ENCODE measurements around the gene ATP6V0D1.

The ATP6V0D1 gene

DNA sequence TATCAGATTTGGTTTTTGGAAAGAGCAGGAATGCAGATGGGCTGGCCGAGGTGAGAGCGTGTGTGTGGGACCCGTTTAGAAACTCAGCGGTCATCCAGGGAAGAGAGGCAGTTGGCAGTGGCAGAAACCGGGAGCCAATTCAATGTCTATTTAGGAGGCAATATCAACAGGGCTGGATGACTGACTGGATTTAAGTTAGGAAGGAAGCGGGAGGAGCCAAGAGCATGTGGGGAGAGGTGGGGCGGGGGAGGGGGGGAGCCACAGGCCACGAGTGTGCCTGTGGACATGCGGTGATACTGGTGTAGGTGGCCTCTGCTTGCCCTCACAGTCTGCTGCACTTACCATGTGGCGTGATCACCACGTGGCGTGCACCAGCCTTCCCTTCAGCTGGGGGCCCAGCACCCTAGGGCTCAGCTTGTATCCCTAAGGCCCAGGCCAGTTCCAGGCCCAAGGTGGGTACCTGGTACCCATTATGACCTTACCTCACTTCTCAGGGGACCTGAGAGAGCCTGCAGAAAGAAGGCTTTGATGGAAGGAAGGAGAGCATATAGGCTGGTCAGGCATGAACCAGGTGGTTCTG lies 76.9 kb downstream of the ATP6V0D1 start:
- Histone ChIP-seq H3K27ac (ENCODE audit: extremely low read depth, low read depth, low read length) (no peak overlapping the region), H3K36me3 (ENCODE audit: control insufficient read depth in 2 of 2, insufficient read depth in 1 of 2, low read length in 2 of 2) (no peaks in the 10 kb centered on the region), H3K9me3 (ENCODE audit: control insufficient read depth, insufficient read depth, low read depth, low read length) (no peaks in the 10 kb centered on the region), H3K4me3 (ENCODE audit: low read depth, low read length) (no peak overlapping the region), H3K4me1 (ENCODE audit: control insufficient read depth, insufficient read depth, low read length) (no peaks in the 10 kb centered on the region)
- TF ChIP-seq HOXA7 (CRISPR knock-in tag; IDR thresholded peaks at IDR 0.05; ENCODE audit: borderline replicate concordance) (no peak), ZSCAN23 (tag by site-specific recombination; IDR thresholded peaks at IDR 0.05) (no peak)
- TF ChIP-seq, protein P1, sequence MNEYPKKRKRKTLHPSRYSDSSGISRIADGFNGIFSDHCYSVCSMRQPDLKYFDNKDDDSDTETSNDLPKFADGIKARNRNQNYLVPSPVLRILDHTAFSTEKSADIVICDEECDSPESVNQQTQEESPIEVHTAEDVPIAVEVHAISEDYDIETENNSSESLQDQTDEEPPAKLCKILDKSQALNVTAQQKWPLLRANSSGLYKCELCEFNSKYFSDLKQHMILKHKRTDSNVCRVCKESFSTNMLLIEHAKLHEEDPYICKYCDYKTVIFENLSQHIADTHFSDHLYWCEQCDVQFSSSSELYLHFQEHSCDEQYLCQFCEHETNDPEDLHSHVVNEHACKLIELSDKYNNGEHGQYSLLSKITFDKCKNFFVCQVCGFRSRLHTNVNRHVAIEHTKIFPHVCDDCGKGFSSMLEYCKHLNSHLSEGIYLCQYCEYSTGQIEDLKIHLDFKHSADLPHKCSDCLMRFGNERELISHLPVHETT (tag by site-specific recombination; IDR thresholded peaks at IDR 0.05) = no peak
- POLR2A ChIA-PET = no interaction called here
- CTCF ChIA-PET = interaction anchor here (1.0 to 1.4 kb wide), 3 partner anchors 10 to 24 kb away, joined by 3 to 4 read pairs (median 4); partner anchors contain the start of gene ZDHHC1

DNA sequence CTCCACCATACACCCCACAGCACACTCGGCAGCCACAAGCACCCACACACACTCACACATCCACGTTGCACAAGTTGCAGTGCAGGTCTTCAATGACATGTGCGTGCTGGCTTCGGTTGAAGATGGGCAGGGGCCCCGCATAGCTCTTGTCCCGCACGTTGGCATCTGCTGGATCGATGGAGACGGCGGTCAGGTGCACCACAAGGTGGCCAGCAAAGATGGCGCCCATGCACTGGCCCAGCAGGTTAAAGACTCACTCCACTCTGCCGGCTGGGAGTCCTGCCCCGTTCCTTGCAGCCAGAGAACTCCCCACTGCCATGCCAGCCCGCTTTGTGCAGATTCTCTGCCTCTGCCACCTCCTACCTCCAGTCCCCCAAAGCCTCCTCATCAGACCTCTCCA lies 80.1 kb downstream of the ATP6V0D1 start:
- H3K9me3 ChIP-seq (ENCODE audit: control insufficient read depth, insufficient read depth, low read depth, low read length) = no peaks in the 10 kb centered on the region
- CTCF ChIA-PET = interaction anchor here (0.6 to 1.8 kb wide), 2 partner anchors 13 to 27 kb away, joined by 3 to 7 read pairs; no protein-coding TSS in a partner anchor
- H3K4me1 ChIP-seq (ENCODE audit: control insufficient read depth, insufficient read depth, low read length) = peaks cover 7% of the 10 kb centered on the region
- POLR2A ChIA-PET = no interaction called here
- no peak overlapping the region for H3K27ac ChIP-seq (ENCODE audit: extremely low read depth, low read depth, low read length)
- H3K36me3 ChIP-seq (ENCODE audit: control insufficient read depth in 2 of 2, insufficient read depth in 1 of 2, low read length in 2 of 2) = no peaks in the 10 kb centered on the region
- TF ChIP-seq, protein P2, sequence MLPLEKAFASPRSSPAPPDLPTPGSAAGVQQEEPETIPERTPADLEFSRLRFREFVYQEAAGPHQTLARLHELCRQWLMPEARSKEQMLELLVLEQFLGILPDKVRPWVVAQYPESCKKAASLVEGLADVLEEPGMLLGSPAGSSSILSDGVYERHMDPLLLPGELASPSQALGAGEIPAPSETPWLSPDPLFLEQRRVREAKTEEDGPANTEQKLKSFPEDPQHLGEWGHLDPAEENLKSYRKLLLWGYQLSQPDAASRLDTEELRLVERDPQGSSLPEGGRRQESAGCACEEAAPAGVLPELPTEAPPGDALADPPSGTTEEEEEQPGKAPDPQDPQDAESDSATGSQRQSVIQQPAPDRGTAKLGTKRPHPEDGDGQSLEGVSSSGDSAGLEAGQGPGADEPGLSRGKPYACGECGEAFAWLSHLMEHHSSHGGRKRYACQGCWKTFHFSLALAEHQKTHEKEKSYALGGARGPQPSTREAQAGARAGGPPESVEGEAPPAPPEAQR (tag by site-specific recombination; IDR thresholded peaks at IDR 0.05) = no peak
- no peak for TF ChIP-seq ZNF248 (tag by site-specific recombination; IDR thresholded peaks at IDR 0.05)
- TF ChIP-seq ZNF175 (tag by site-specific recombination; IDR thresholded peaks at IDR 0.05) = no peak
- no peak for TF ChIP-seq KLF1 (tag by site-specific recombination; IDR thresholded peaks at IDR 0.05)
- TF ChIP-seq ZNF48 (tag by site-specific recombination; IDR thresholded peaks at IDR 0.05) = no peak
- H3K4me3 ChIP-seq (ENCODE audit: low read depth, low read length) = no peak overlapping the region

DNA sequence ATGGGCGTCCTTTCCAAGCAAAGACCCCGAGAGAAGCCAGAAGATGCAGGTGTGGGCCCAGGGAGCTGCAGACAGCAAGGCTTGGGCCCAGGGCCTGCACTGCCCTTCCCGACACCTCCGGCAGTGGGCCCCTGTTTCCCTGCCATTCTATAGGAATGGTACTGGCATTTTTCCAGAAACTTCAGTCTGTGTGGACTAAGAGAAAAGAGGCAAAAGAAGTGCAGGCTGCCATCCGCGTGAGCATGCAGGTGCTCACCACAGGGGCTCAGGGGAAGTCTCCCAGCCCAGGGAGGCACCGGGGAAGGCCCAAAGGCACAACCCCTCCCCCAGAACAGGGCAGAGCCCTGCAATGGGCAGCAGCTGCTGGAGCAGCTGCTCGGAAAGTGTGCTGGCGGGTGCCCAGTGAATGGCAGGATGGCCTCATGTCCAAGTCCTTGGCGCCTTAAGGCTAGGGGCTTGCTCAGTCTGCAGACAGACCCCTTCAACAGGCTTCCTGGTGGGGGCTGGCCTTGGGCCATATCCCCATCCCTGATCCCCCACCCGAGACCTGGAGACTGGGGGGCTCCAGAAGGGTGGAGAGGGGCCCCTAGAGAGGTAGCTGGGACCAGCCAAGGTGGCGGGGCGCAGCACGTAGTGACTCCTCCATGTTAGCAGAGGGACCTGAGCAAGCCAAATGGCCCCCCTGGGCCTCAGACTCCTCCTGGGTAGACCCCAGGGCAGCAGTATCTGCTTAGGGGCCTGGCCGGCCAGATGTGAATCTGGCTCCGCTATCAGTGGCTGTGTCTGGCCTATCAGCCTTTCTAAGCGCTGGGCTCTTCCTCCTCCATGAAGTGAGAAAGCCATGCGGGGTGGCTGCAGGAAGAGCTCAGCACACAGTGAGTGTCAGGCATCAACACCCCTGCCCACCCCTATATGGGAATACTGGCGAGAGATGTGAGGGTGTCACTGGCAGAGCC lies 80.9 kb downstream of the ATP6V0D1 start:
- Histone ChIP-seq H3K4me3 (ENCODE audit: low read depth, low read length) (no peak overlapping the region), H3K27ac (ENCODE audit: extremely low read depth, low read depth, low read length) (no peak overlapping the region), H3K4me1 (ENCODE audit: control insufficient read depth, insufficient read depth, low read length) (peaks cover 8% of the 10 kb centered on the region), H3K36me3 (ENCODE audit: control insufficient read depth in 2 of 2, insufficient read depth in 1 of 2, low read length in 2 of 2) (no peaks in the 10 kb centered on the region), H3K9me3 (ENCODE audit: control insufficient read depth, insufficient read depth, low read depth, low read length) (no peaks in the 10 kb centered on the region)
- ChIA-PET POLR2A (no interaction called here), CTCF (interaction anchor here (0.6 to 1.3 kb wide), 5 partner anchors 12 to 121 kb away, joined by 3 to 5 read pairs (median 3); partner anchors contain the start of genes KCTD19 and LRRC36)
- TF ChIP-seq, protein P3, sequence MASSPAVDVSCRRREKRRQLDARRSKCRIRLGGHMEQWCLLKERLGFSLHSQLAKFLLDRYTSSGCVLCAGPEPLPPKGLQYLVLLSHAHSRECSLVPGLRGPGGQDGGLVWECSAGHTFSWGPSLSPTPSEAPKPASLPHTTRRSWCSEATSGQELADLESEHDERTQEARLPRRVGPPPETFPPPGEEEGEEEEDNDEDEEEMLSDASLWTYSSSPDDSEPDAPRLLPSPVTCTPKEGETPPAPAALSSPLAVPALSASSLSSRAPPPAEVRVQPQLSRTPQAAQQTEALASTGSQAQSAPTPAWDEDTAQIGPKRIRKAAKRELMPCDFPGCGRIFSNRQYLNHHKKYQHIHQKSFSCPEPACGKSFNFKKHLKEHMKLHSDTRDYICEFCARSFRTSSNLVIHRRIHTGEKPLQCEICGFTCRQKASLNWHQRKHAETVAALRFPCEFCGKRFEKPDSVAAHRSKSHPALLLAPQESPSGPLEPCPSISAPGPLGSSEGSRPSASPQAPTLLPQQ (tag by site-specific recombination; IDR thresholded peaks at IDR 0.05) = peak; percentile 72; the same call in 1 of the 2 replicates
- TF ChIP-seq ZFP69B (tag by site-specific recombination; IDR thresholded peaks at IDR 0.05) (0 out of 2 replicates have a peak, but pooled peaks have one; percentile 16), HOXA7 (CRISPR knock-in tag; IDR thresholded peaks at IDR 0.05; ENCODE audit: borderline replicate concordance) (no peak), GLI2 (tag by site-specific recombination; IDR thresholded peaks at IDR 0.05; ENCODE audit: borderline replicate concordance, low read depth) (no peak)
- TF ChIP-seq, protein P1 (tag by site-specific recombination; IDR thresholded peaks at IDR 0.05) = no peak
